Activated gamma-delta T cell (primary cell): ENCODE data around the gene PTGFRN.
"Not testable (repeated sequence)": the region's sequence is repeated elsewhere in the genome, so short reads cannot be mapped to it uniquely, and the experiment has no call there.

Experiments
- DNase-seq: peaks from one replicate; lab custom pipeline; 2025; lab: John Stamatoyannopoulos, UW

PTGFRN gene

GRCh38 chr1:116971965-116972673, 62.4 kb downstream of the PTGFRN start:
- no peak for DNase-seq

- no peak for DNase-seq
Measured at GRCh38 chr1:116972674-116973030, 62.9 kb downstream of the PTGFRN start.

GRCh38 chr1:116980309-116980708, 70.6 kb downstream of the PTGFRN start:
- DNase-seq, result not testable (repeated sequence)

GRCh38 chr1:116981521-116982037, 71.9 kb downstream of the PTGFRN start:
- DNase-seq, result no peak

GRCh38 chr1:116982319-116983004, 72.7 kb downstream of the PTGFRN start:
- DNase-seq, result no peak

GRCh38 chr1:116983112-116983511, 73.4 kb downstream of the PTGFRN start:
- no peak for DNase-seq

- DNase-seq, result no peak
Measured at GRCh38 chr1:116983678-116984077, 74.0 kb downstream of the PTGFRN start.

GRCh38 chr1:116984406-116985160, 74.9 kb downstream of the PTGFRN start:
- DNase-seq, result no peak

GRCh38 chr1:116986421-116987255, 76.9 kb downstream of the PTGFRN start:
- DNase-seq, result no peak

- no peak for DNase-seq
Measured at GRCh38 chr1:116987256-116987555, 77.5 kb downstream of the PTGFRN start.

- no peak for DNase-seq
Measured at GRCh38 chr1:116988248-116988647, 78.5 kb downstream of the PTGFRN start.

GRCh38 chr1:116988908-116989307, 79.2 kb downstream of the PTGFRN start:
- no peak for DNase-seq

- DNase-seq, result no peak
Measured at GRCh38 chr1:116989835-116990234, 80.1 kb downstream of the PTGFRN start.

GRCh38 chr1:116990612-116991151, 81.0 kb downstream of the PTGFRN start:
- DNase-seq, result no peak

- no peak for DNase-seq
Measured at GRCh38 chr1:116991171-116991845, 81.6 kb downstream of the PTGFRN start.

- no peak for DNase-seq
Measured at GRCh38 chr1:116991918-116992317, 82.2 kb downstream of the PTGFRN start.

- DNase-seq, result no peak
Measured at GRCh38 chr1:116993286-116993685, 83.6 kb downstream of the PTGFRN start.

GRCh38 chr1:116994411-116994810, 84.7 kb downstream of the PTGFRN start:
- DNase-seq, result no peak

- no peak for DNase-seq
Measured at GRCh38 chr1:116997066-116997465, 87.3 kb downstream of the PTGFRN start.

GRCh38 chr1:116997636-116998035, 87.9 kb downstream of the PTGFRN start:
- no peak for DNase-seq

GRCh38 chr1:116999596-116999995, 89.9 kb downstream of the PTGFRN start:
- no peak for DNase-seq
